T-helper 2 cell treated with Interferon-gamma antibody and Interleukin-4, amounts not matched to agents 100 ng/mL and 5 ng/mL, for 36 hours (primary cell): ENCODE measurements around the gene IL22RA2. TPM values are rescaled to one million over a fixed set of nuclear protein-coding genes. Genes with fewer than 3 reads are reported as not detected.

ENCODE experiments used
- intact Hi-C: fragments of 100-400 bp; cut with micrococcal nuclease; formaldehyde crosslinking; loops from one replicate; pipeline ENCODE4 v1.15.1; 2023
- total RNA-seq: library from RNA; stranded (reverse); gene quantifications from 2 replicates; pipeline ENCODE4 v1.2.3, GENCODE V29; 2022

The IL22RA2 gene
- total RNA-seq, 1 donor from 2014 or later, result not detected

GRCh38 chr6:137200288-137200687 lies 26.8 kb upstream of the IL22RA2 start:
- intact Hi-C loops, result no loop called here

- intact Hi-C loops, result loop anchor here (5.0 kb wide), 2 partner anchors 34 to 41 kb away; no protein-coding TSS in a partner anchor
These were observed 24.5 kb upstream of the IL22RA2 start for GRCh38 chr6:137197684-137198645.

- intact Hi-C loops, result no loop called here
These were observed 20.0 kb upstream of the IL22RA2 start for GRCh38 chr6:137193256-137194070.

GRCh38 chr6:137192821-137193220 lies 19.4 kb upstream of the IL22RA2 start:
- intact Hi-C loops, result no loop called here

- intact Hi-C loops, result no loop called here
These were observed 18.2 kb upstream of the IL22RA2 start for GRCh38 chr6:137191670-137192069.

- intact Hi-C loops, result no loop called here
These were observed 17.8 kb upstream of the IL22RA2 start for GRCh38 chr6:137191236-137191635.

GRCh38 chr6:137190583-137191094 lies 17.2 kb upstream of the IL22RA2 start:
- intact Hi-C loops, result no loop called here

- intact Hi-C loops, result no loop called here
These were observed 15.4 kb upstream of the IL22RA2 start for GRCh38 chr6:137188855-137189254.

- intact Hi-C loops, result no loop called here
These were observed 11.8 kb upstream of the IL22RA2 start for GRCh38 chr6:137185290-137185689.

- intact Hi-C loops, result no loop called here
These were observed 9.2 kb upstream of the IL22RA2 start for GRCh38 chr6:137182654-137183073.

GRCh38 chr6:137181891-137182653 lies 8.6 kb upstream of the IL22RA2 start:
- intact Hi-C loops, result no loop called here

- intact Hi-C loops, result no loop called here
These were observed 4.2 kb upstream of the IL22RA2 start for GRCh38 chr6:137177611-137178010.

- intact Hi-C loops, result no loop called here
These were observed 3.3 kb upstream of the IL22RA2 start for GRCh38 chr6:137176729-137177128.

- intact Hi-C loops, result no loop called here
These were observed 2.4 kb upstream of the IL22RA2 start for GRCh38 chr6:137175868-137176245.

- intact Hi-C loops, result no loop called here
These were observed 1.9 kb upstream of the IL22RA2 start for GRCh38 chr6:137175157-137175867.

- intact Hi-C loops, result no loop called here
These were observed 561 bp downstream of the IL22RA2 start for GRCh38 chr6:137172734-137173431.

- intact Hi-C loops, result no loop called here
These were observed 1.4 kb downstream of the IL22RA2 start for GRCh38 chr6:137171824-137172733.

GRCh38 chr6:137171053-137171374 lies 2.4 kb downstream of the IL22RA2 start:
- intact Hi-C loops, result no loop called here
